ENCODE measurements around the gene PLEKHN1.

DNA sequence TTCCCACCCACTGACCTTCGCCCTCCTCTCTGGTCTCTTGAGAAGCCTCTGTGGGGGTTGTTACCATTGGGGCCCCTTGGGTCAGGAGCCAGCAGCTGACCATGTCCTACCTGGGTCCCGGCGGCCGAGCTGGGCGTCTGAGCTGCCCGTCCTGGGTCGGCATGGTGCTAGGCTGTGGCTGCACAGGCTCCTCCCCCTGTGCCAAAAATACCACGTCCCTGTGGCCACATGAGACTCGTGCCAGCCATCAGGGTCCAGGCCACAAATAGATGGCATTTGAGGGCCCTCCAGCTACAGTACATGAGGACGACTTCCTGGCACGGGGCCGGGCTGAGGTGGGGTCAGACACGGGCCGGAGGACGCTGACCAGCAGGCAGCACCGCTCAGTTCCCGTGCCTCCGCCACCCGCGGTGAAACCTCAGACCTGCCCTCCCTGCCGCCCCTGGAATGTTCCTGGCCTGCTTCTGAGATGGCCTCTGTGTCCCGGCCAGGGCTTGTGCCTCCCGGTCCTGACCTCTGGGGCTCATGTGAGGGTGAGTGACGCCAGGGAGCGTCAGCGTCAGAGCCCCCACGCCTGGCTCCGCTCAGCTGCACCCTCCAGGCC lies 15.8 kb downstream of the PLEKHN1 start, which contains the start of gene PERM1:
- TF ChIP-seq, protein P1, sequence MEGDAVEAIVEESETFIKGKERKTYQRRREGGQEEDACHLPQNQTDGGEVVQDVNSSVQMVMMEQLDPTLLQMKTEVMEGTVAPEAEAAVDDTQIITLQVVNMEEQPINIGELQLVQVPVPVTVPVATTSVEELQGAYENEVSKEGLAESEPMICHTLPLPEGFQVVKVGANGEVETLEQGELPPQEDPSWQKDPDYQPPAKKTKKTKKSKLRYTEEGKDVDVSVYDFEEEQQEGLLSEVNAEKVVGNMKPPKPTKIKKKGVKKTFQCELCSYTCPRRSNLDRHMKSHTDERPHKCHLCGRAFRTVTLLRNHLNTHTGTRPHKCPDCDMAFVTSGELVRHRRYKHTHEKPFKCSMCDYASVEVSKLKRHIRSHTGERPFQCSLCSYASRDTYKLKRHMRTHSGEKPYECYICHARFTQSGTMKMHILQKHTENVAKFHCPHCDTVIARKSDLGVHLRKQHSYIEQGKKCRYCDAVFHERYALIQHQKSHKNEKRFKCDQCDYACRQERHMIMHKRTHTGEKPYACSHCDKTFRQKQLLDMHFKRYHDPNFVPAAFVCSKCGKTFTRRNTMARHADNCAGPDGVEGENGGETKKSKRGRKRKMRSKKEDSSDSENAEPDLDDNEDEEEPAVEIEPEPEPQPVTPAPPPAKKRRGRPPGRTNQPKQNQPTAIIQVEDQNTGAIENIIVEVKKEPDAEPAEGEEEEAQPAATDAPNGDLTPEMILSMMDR (IDR thresholded peaks at IDR 0.05) = no peak
- TF ChIP-seq POLR2A (IDR thresholded peaks at IDR 0.05) (no peak), POLR2AphosphoS5 (IDR thresholded peaks at IDR 0.05; ENCODE audit: insufficient read depth in 1 of 2, low read depth in 1 of 2) (no peak)

Data from vagina (tissue), 2 donors.